Measurements from ENCODE around the gene IL17RB. TPM values are rescaled to one million over a fixed set of nuclear protein-coding genes. Genes with fewer than 3 reads are reported as not detected.

Gene IL17RB
- total RNA-seq, 1 donor, result under 0.01 TPM

- peaks cover 29% of the 10 kb centered on the region for H3K36me3 ChIP-seq (ENCODE audit: insufficient read depth, low read length)
- DNase-seq (ENCODE audit: insufficient read length, low spot score, missing footprints), result no peak
- no peak overlapping the region for H3K4me3 ChIP-seq (ENCODE audit: insufficient read depth, low read length)
- peaks cover 3% of the 10 kb centered on the region for H4K20me1 ChIP-seq (ENCODE audit: insufficient read depth, low read length)
- H3K4me2 ChIP-seq (ENCODE audit: insufficient read depth, low read length), result no peak overlapping the region
- H3K27me3 ChIP-seq (ENCODE audit: insufficient read depth, low read length), result no peaks in the 10 kb centered on the region
- H2AFZ ChIP-seq (ENCODE audit: low read length), result no peak overlapping the region
- H3K79me2 ChIP-seq (ENCODE audit: insufficient read depth, low read length), result peaks cover 43% of the 10 kb centered on the region
- no peak overlapping the region for H3K27ac ChIP-seq (ENCODE audit: low read depth, low read length)
- TF ChIP-seq CTCF (IDR thresholded peaks at IDR 0.05; ENCODE audit: extremely low read depth, low read depth, low read length), result no peak
- no peaks in the 10 kb centered on the region for H3K9me3 ChIP-seq (ENCODE audit: low read depth, low read length)
- H3K4me1 ChIP-seq (ENCODE audit: insufficient read depth, low read length), result peaks cover 16% of the 10 kb centered on the region
Measured at GRCh38 chr3:53888232-53888631, 41.9 kb downstream of the IL17RB start.

DNA sequence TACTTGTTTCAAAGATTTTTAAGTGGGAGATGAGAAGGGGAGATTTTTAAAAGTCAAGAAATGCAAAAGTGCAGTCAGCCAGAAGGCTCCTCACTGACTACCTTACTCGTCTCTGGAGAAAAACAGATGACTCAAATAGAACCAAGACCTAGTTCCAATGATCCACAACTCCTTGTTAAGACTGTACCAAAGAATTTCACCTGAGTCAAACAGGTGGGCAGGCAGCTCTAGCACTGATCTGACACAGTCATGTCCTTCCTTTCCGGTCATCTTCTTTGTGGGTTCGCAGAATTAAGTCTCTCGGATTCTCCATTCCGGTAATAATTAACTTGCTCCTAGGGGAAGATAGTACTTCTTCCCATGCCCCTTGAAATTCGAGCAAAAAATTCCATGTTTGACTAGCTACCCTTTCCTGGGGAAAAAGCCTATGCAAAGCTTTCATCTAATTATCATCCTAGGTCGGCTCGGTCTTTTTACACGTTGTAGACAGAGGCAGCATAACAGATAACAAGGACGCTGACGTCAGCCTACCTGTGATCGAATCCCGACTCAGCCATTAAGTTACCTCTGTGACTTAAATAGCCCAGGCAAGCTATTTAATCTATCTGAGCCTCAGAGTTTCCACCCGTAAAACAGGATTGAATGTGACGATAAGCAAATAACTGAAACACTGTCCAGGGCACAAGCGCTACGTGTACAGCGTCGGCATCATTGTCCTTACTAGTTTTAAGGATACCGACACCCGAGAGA lies 44.5 kb downstream of the IL17RB start:
- Histone ChIP-seq H3K36me3 (ENCODE audit: insufficient read depth, low read length) (peaks cover 13% of the 10 kb centered on the region), H3K27ac (ENCODE audit: low read depth, low read length) (peak overlapping the region; percentile 95), H3K4me1 (ENCODE audit: insufficient read depth, low read length) (peaks cover 16% of the 10 kb centered on the region), H4K20me1 (ENCODE audit: insufficient read depth, low read length) (peaks cover 3% of the 10 kb centered on the region), H2AFZ (ENCODE audit: low read length) (peak overlapping the region; percentile 85), H3K27me3 (ENCODE audit: insufficient read depth, low read length) (no peaks in the 10 kb centered on the region), H3K4me2 (ENCODE audit: insufficient read depth, low read length) (peak overlapping the region; percentile 85), H3K4me3 (ENCODE audit: insufficient read depth, low read length) (peak overlapping the region; percentile 89), H3K79me2 (ENCODE audit: insufficient read depth, low read length) (peaks cover 43% of the 10 kb centered on the region), H3K9me3 (ENCODE audit: low read depth, low read length) (no peaks in the 10 kb centered on the region)
- no peak for TF ChIP-seq CTCF (IDR thresholded peaks at IDR 0.05; ENCODE audit: extremely low read depth, low read depth, low read length)
- DNase-seq (ENCODE audit: insufficient read length, low spot score, missing footprints), result no peak

- DNase-seq (ENCODE audit: insufficient read length, low spot score, missing footprints), result peak; percentile 93
- Histone ChIP-seq H2AFZ (ENCODE audit: low read length) (peak within 1 kb of the TSS; percentile 85), H3K4me3 (ENCODE audit: insufficient read depth, low read length) (peak within 1 kb of the TSS; percentile 89), H3K9me3 (ENCODE audit: low read depth, low read length) (no peaks in the 10 kb centered on the region), H3K4me1 (ENCODE audit: insufficient read depth, low read length) (peaks cover 16% of the 10 kb centered on the region), H3K27ac (ENCODE audit: low read depth, low read length) (peak within 1 kb of the TSS; percentile 95), H3K36me3 (ENCODE audit: insufficient read depth, low read length) (peaks cover 11% of the 10 kb centered on the region), H4K20me1 (ENCODE audit: insufficient read depth, low read length) (peaks cover 3% of the 10 kb centered on the region), H3K27me3 (ENCODE audit: insufficient read depth, low read length) (no peaks in the 10 kb centered on the region), H3K4me2 (ENCODE audit: insufficient read depth, low read length) (peak within 1 kb of the TSS; percentile 85), H3K79me2 (ENCODE audit: insufficient read depth, low read length) (peaks cover 43% of the 10 kb centered on the region)
- no peak for TF ChIP-seq CTCF (IDR thresholded peaks at IDR 0.05; ENCODE audit: extremely low read depth, low read depth, low read length)
Measured at GRCh38 chr3:53891497-53892285, 45.3 kb downstream of the IL17RB start, which contains the start of gene SELENOK. Gene SELENOK, minus strand, starts transcription at chr3:53891859.

GRCh38 chr3:53892286-53892637 lies 45.9 kb downstream of the IL17RB start:
- peak overlapping the region; percentile 73 for H2AFZ ChIP-seq (ENCODE audit: low read length)
- H3K4me1 ChIP-seq (ENCODE audit: insufficient read depth, low read length), result peaks cover 16% of the 10 kb centered on the region
- DNase-seq (ENCODE audit: insufficient read length, low spot score, missing footprints), result no peak
- peak overlapping the region; percentile 80 for H3K4me2 ChIP-seq (ENCODE audit: insufficient read depth, low read length)
- H3K36me3 ChIP-seq (ENCODE audit: insufficient read depth, low read length), result peaks cover 6% of the 10 kb centered on the region
- H3K27me3 ChIP-seq (ENCODE audit: insufficient read depth, low read length), result no peaks in the 10 kb centered on the region
- H4K20me1 ChIP-seq (ENCODE audit: insufficient read depth, low read length), result peaks cover 3% of the 10 kb centered on the region
- peak overlapping the region; percentile 89 for H3K4me3 ChIP-seq (ENCODE audit: insufficient read depth, low read length)
- no peak for TF ChIP-seq CTCF (IDR thresholded peaks at IDR 0.05; ENCODE audit: extremely low read depth, low read depth, low read length)
- peaks cover 39% of the 10 kb centered on the region for H3K79me2 ChIP-seq (ENCODE audit: insufficient read depth, low read length)
- peak overlapping the region; percentile 95 for H3K27ac ChIP-seq (ENCODE audit: low read depth, low read length)
- H3K9me3 ChIP-seq (ENCODE audit: low read depth, low read length), result no peaks in the 10 kb centered on the region
